HepG2 (cell line): Measurements from ENCODE around the gene GLRX5. TPM values are rescaled to one million over a fixed set of nuclear protein-coding genes. Genes with fewer than 3 reads are reported as not detected.

ENCODE experiments used
- DPF2 ChIP-seq: sonication (generic); formaldehyde crosslinking; IDR thresholded peaks from 2 replicates; pipeline ENCODE4 v1.4.0; 2020; ENCODE audit warnings: mild to moderate bottlenecking, low read depth, missing genetic modification reagents, borderline replicate concordance
- ELF1 ChIP-seq: sonication (generic); formaldehyde crosslinking; IDR thresholded peaks from 2 replicates; pipeline ENCODE4 v1.4.0; 2020; ENCODE audit warnings: missing genetic modification reagents
- ESRRA ChIP-seq: sonication (generic); formaldehyde crosslinking; IDR thresholded peaks from 2 replicates; pipeline ENCODE4 v1.5.1; 2020; ENCODE audit warnings: mild to moderate bottlenecking, low read depth, missing genetic modification reagents
- FOXA1 ChIP-seq, 2 experiments: fragments of 450-650 bp in 1 of 2; sonication (generic) in 1 of 2; formaldehyde crosslinking in 1 of 2; IDR thresholded peaks; 2 replicates each; pipeline versions ENCODE4 v1.4.0 to v1.6.1; 2016 to 2020; ENCODE audit warnings: missing genetic modification reagents in 1 of 2
- FOXK2 ChIP-seq: fragments of 450-650 bp; IDR thresholded peaks from 2 replicates; pipeline ENCODE4 v1.6.1; 2016
- FOXO1 ChIP-seq: sonication (generic); formaldehyde crosslinking; IDR thresholded peaks from 2 replicates; pipeline ENCODE4 v1.4.0; 2020; ENCODE audit warnings: missing genetic modification reagents
- GATAD1 ChIP-seq: IDR thresholded peaks from 2 replicates; pipeline ENCODE4 v1.6.1; 2016; ENCODE audit warnings: missing genetic modification reagents, missing compliant biosample characterization
- GFI1 ChIP-seq: sonication (generic); formaldehyde crosslinking; IDR thresholded peaks from 2 replicates; pipeline ENCODE4 v1.5.0; 2020; ENCODE audit warnings: missing genetic modification reagents, mild to moderate bottlenecking, borderline replicate concordance
- HBP1 ChIP-seq: IDR thresholded peaks from 2 replicates; pipeline ENCODE4 v1.6.1; 2016; ENCODE audit warnings: low read depth, control low read depth
- HDAC6 ChIP-seq: fragments of 200-600 bp; sonication (generic); IDR thresholded peaks from 2 replicates; pipeline ENCODE4 v1.7.0; 2017; ENCODE audit warnings: mild to moderate bottlenecking, antibody characterized with exemption, low read length, low read depth
- MEIS1 ChIP-seq: sonication (generic); formaldehyde crosslinking; IDR thresholded peaks from 2 replicates; pipeline ENCODE4 v1.9.0; 2021; ENCODE audit warnings: mild to moderate bottlenecking, missing genetic modification reagents, moderate library complexity, borderline replicate concordance
- NCOA2 ChIP-seq: sonication (generic); formaldehyde crosslinking; IDR thresholded peaks from 2 replicates; pipeline ENCODE4 v1.8.0; 2022; ENCODE audit warnings: inconsistent platforms
- NONO ChIP-seq, 2 experiments: fragments of 450-650 bp in 1 of 2; sonication (generic) in 1 of 2; formaldehyde crosslinking in 1 of 2; IDR thresholded peaks in 1 of 2; conservative IDR thresholded peaks in 1 of 2; 2 replicates each; pipeline versions ENCODE4 v1.6.1 to v1.8.0; 2017 to 2022; ENCODE audit warnings: mild to moderate bottlenecking in 1 of 2, missing genetic modification reagents in 1 of 2, moderate library complexity in 1 of 2
- RCOR2 ChIP-seq: IDR thresholded peaks from 2 replicates; pipeline ENCODE4 v1.6.1; 2016; ENCODE audit warnings: missing biosample characterization, missing genetic modification reagents
- SOX13 ChIP-seq, 3 experiments: fragments of 450-650 bp in 1 of 3; sonication (generic) in 1 of 3; formaldehyde crosslinking in 1 of 3; IDR thresholded peaks in 2 of 3; conservative IDR thresholded peaks in 1 of 3; 2 replicates each; pipeline versions ENCODE4 v1.5.0 to v1.6.1; 2016 to 2020; ENCODE audit warnings: antibody characterized with exemption in 1 of 3, mild to moderate bottlenecking in 1 of 3, missing compliant biosample characterization in 1 of 3, missing genetic modification reagents in 1 of 3, moderate library complexity in 1 of 3
- TBX2 ChIP-seq: sonication (generic); formaldehyde crosslinking; IDR thresholded peaks from 2 replicates; pipeline ENCODE4 v1.5.0; 2020; ENCODE audit warnings: missing genetic modification reagents, mild to moderate bottlenecking, borderline replicate concordance
- TGIF2 ChIP-seq: IDR thresholded peaks from 2 replicates; pipeline ENCODE4 v1.6.1; 2016; ENCODE audit warnings: control low read depth, missing compliant biosample characterization
- YEATS4 ChIP-seq: sonication (generic); formaldehyde crosslinking; IDR thresholded peaks from 2 replicates; pipeline ENCODE4 v1.4.0; 2020; ENCODE audit warnings: missing genetic modification reagents, borderline replicate concordance
- ZBTB38 ChIP-seq: sonication (generic); formaldehyde crosslinking; IDR thresholded peaks from 2 replicates; pipeline ENCODE4 v1.5.1; 2020; ENCODE audit warnings: mild to moderate bottlenecking, missing genetic modification reagents
- ZNF430 ChIP-seq: sonication (generic); formaldehyde crosslinking; IDR thresholded peaks from 2 replicates; pipeline ENCODE4 v1.9.0; 2021; ENCODE audit warnings: mild to moderate bottlenecking, missing genetic modification reagents
- ZNF547 ChIP-seq: sonication (generic); formaldehyde crosslinking; IDR thresholded peaks from 2 replicates; pipeline ENCODE4 v1.5.1; 2020; ENCODE audit warnings: mild to moderate bottlenecking, missing genetic modification reagents
- ZNF687 ChIP-seq: sonication (generic); formaldehyde crosslinking; IDR thresholded peaks from 2 replicates; pipeline ENCODE4 v1.5.1; 2020; ENCODE audit warnings: mild to moderate bottlenecking, missing genetic modification reagents, moderate library complexity
- ZNF761 ChIP-seq: sonication (generic); formaldehyde crosslinking; conservative IDR thresholded peaks from 2 replicates; pipeline ENCODE4 v1.4.0; 2020; ENCODE audit warnings: mild to moderate bottlenecking, missing genetic modification reagents
- ZNF792 ChIP-seq: IDR thresholded peaks from 2 replicates; pipeline ENCODE4 v1.6.1; 2016
- polyA plus RNA-seq, 8 experiments: library from polyadenylated mRNA; depleted of rRNA in 3 of 8; stranded (reverse) in 7 of 8; unstranded in 1 of 8; fragments of >200 nt; fragmentation: Illumina TruSeq in 4 of 8; extraction: Trizol in 4 of 8; gene quantifications; 2 replicates each; pipeline versions ENCODE4 v1.2.1 to v1.2.3, GENCODE V29; 2011 to 2016; ENCODE audit warnings: low read depth in 4 of 8, missing spikeins in 1 of 8, mixed read lengths in 1 of 8; ENCODE audit not compliant: insufficient read depth in 1 of 8
- total RNA-seq, 5 experiments: library from RNA; depleted of rRNA; stranded (reverse); fragments of >200 nt; fragmentation: Illumina TruSeq; extraction: Trizol; gene quantifications; 2 replicates each; pipeline ENCODE4 v1.2.3, GENCODE V29; 2016; ENCODE audit warnings: low read depth in 1 of 5

GLRX5 gene
- total and polyA plus RNA-seq, 2 of the 13 experiments (the other 11 are each of a cell fraction or from before 2014, with no cell fraction given): 122 to 146 TPM

GRCh38 chr14:95549656-95550585 is 15.1 kb downstream of the GLRX5 start (continued):
- TF ChIP-seq ESRRA (CRISPR knock-in tag): peak; percentile 78
- TF ChIP-seq ZNF761 (CRISPR knock-in tag): 0 out of 2 replicates have a peak, but pooled peaks have one; percentile 58
- TF ChIP-seq TBX2 (CRISPR knock-in tag): peak; percentile 85
- TF ChIP-seq SOX13 (IDR thresholded peaks at IDR 0.05): no peak
- peak in 1 of 2 experiments; percentile 69; a peak in 2 of 4 replicates for TF ChIP-seq SOX13 (CRISPR knock-in tag; conservative IDR thresholded peaks at IDR 0.05 in 1 of 2, IDR thresholded peaks at IDR 0.05 in 1 of 2)
- no peak for TF ChIP-seq HDAC6
- TF ChIP-seq ZNF687 (CRISPR knock-in tag): peak; percentile 92
- no peak for TF ChIP-seq TGIF2 (CRISPR knock-in tag)
- TF ChIP-seq FOXK2: peak; percentile 67
- peak; percentile 48; the same call in 1 of the 2 replicates for TF ChIP-seq ZNF547 (CRISPR knock-in tag)
- TF ChIP-seq DPF2 (CRISPR knock-in tag): peak; percentile 71; the same call in 1 of the 2 replicates
- no peak for TF ChIP-seq FOXA1 (IDR thresholded peaks at IDR 0.05)
- peak; percentile 83 for TF ChIP-seq FOXA1 (CRISPR knock-in tag; IDR thresholded peaks at IDR 0.05)
- no peak; the same call in 1 of the 2 replicates for TF ChIP-seq ZNF792 (CRISPR knock-in tag)
- peak; percentile 97 for TF ChIP-seq FOXO1 (CRISPR knock-in tag)
- peak; percentile 43; the same call in 1 of the 2 replicates for TF ChIP-seq YEATS4
- peak; percentile 25; the same call in 1 of the 2 replicates for TF ChIP-seq RCOR2
- 0 out of 2 replicates have a peak, but pooled peaks have one; percentile 44 for TF ChIP-seq GFI1 (CRISPR knock-in tag)
- peak; percentile 68; the same call in 1 of the 2 replicates for TF ChIP-seq GATAD1 (CRISPR knock-in tag)
- TF ChIP-seq MEIS1 (CRISPR knock-in tag): peak; percentile 84; the same call in 1 of the 2 replicates
- peak; percentile 74 for TF ChIP-seq ELF1 (CRISPR knock-in tag)
- TF ChIP-seq NCOA2 (CRISPR knock-in tag): peak; percentile 85
- TF ChIP-seq HBP1 (CRISPR knock-in tag): peak; percentile 47; the same call in 1 of the 2 replicates
- TF ChIP-seq ZNF430 (CRISPR knock-in tag): peak; percentile 31; the same call in 1 of the 2 replicates
- TF ChIP-seq ZBTB38 (CRISPR knock-in tag): 0 out of 2 replicates have a peak, but pooled peaks have one; percentile 80
- no peak for TF ChIP-seq NONO (IDR thresholded peaks at IDR 0.05)
- TF ChIP-seq NONO (CRISPR knock-in tag; conservative IDR thresholded peaks at IDR 0.05): no peak; the same call in 1 of the 2 replicates
